ENCODE measurements around the gene MYO9B.
"Not testable (repeated sequence)": the region's sequence is repeated elsewhere in the genome, so short reads cannot be mapped to it uniquely, and the experiment has no call there.

- TF ChIP-seq, protein P1, sequence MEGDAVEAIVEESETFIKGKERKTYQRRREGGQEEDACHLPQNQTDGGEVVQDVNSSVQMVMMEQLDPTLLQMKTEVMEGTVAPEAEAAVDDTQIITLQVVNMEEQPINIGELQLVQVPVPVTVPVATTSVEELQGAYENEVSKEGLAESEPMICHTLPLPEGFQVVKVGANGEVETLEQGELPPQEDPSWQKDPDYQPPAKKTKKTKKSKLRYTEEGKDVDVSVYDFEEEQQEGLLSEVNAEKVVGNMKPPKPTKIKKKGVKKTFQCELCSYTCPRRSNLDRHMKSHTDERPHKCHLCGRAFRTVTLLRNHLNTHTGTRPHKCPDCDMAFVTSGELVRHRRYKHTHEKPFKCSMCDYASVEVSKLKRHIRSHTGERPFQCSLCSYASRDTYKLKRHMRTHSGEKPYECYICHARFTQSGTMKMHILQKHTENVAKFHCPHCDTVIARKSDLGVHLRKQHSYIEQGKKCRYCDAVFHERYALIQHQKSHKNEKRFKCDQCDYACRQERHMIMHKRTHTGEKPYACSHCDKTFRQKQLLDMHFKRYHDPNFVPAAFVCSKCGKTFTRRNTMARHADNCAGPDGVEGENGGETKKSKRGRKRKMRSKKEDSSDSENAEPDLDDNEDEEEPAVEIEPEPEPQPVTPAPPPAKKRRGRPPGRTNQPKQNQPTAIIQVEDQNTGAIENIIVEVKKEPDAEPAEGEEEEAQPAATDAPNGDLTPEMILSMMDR (IDR thresholded peaks at IDR 0.05; ENCODE audit: poor library complexity), result not testable (repeated sequence)
- TF ChIP-seq EZH2phosphoT487 (IDR thresholded peaks at IDR 0.05; ENCODE audit: low read depth, severe bottlenecking, unreplicated experiment); EZH2 (IDR thresholded peaks at IDR 0.05; ENCODE audit: borderline replicate concordance): not testable (repeated sequence)
Measured at GRCh38 chr19:17106964-17107363, 31.4 kb downstream of the MYO9B start.

Data from hepatocyte (in vitro differentiated cells).